Measurements from ENCODE around the gene KDM4C. TPM values are rescaled to one million over a fixed set of nuclear protein-coding genes. Genes with fewer than 3 reads are reported as not detected.

The KDM4C gene
- total and polyA plus RNA-seq, 2 of the 4 experiments (the other 2 are of a cell fraction) = 11.8 to 23.8 TPM

DNA sequence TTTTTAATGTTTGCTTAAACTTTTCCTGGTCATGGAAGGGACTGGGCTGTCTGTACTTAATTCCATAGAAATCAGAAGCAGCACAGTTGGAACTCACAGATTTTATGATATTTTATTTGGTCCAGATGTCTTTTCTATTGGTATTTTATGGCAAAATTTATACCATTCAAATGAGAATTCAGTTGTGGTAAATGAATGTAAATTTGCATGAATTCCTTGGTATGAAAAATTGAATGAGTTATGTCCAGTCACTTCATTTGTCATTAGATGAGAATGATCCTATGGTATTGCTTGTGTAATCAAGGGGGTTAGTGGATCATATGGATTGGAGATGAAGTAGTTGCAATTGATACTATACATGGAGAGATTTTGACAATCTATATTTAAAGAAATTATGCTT lies 188.0 kb downstream of the KDM4C start:
- H3K27ac ChIP-seq (ENCODE audit: insufficient read depth, low read length) = no peak overlapping the region
- dilution Hi-C loops (cut with HindIII; ENCODE audit: low sequenced_read_pairs, unreplicated experiment) (no loop called here), intact Hi-C loops (cut with micrococcal nuclease) (no loop called here), in situ Hi-C loops (cut with MboI; ENCODE audit: low sequenced_read_pairs) (no loop called here)
- H3K9me3 ChIP-seq (ENCODE audit: control insufficient read depth, insufficient read depth, low read length) = no peaks in the 10 kb centered on the region
- H4K8ac ChIP-seq (ENCODE audit: low read depth in 2 of 2, low read length in 2 of 2) = no peak overlapping the region; a peak in 1 of 4 replicates
- no TSS peak for BruUV-seq (replicated peaks)
- no peak for DNase-seq
- H3K9ac ChIP-seq (ENCODE audit: low read depth, low read length) = no peak overlapping the region
- no peak overlapping the region for H3K23ac ChIP-seq (ENCODE audit: low read depth, low read length)
- CTCF ChIA-PET = interaction anchor here (1.2 kb wide), 1 partner anchor 14 kb away, joined by 3 read pairs; no protein-coding TSS in a partner anchor
- H3K79me1 ChIP-seq (ENCODE audit: low read depth in 1 of 2, low read length in 2 of 2) = peaks cover 0 to 6% of the 10 kb centered on the region in 2 experiments; a peak in 1 of 4 replicates
- H3K14ac ChIP-seq (replicated peaks; ENCODE audit: low read depth, low read length) = no peak overlapping the region
- no peaks in the 10 kb centered on the region for H3K36me3 ChIP-seq (ENCODE audit: control insufficient read depth, insufficient read depth, low read length)
- H3K4me3 ChIP-seq (ENCODE audit: insufficient read depth, low read depth, low read length) = no peak overlapping the region
- no peak for ATAC-seq (ENCODE audit: low read depth)
- H3K27me3 ChIP-seq (ENCODE audit: control insufficient read depth, insufficient read depth, low read length) = no peaks in the 10 kb centered on the region
- no peak overlapping the region for H3K4me2 ChIP-seq (ENCODE audit: low read depth, low read length)
- H2BK20ac ChIP-seq (ENCODE audit: low read depth, low read length) = no peak overlapping the region
- no peak overlapping the region for H3K4ac ChIP-seq (ENCODE audit: low read depth, low read length)
- peaks cover 2% of the 10 kb centered on the region; the same call in 1 of the 2 replicates for H3K4me1 ChIP-seq (ENCODE audit: control insufficient read depth, insufficient read depth, low read length)
- H4K5ac ChIP-seq (ENCODE audit: low read depth, low read length) = no peak overlapping the region
- H4K20me1 ChIP-seq (ENCODE audit: insufficient read depth, low read length) = no peaks in the 10 kb centered on the region; the same call in 1 of the 2 replicates
- peaks cover 3% of the 10 kb centered on the region for H3K9me1 ChIP-seq (ENCODE audit: insufficient read depth, low read length)
- no peak overlapping the region for H2AK5ac ChIP-seq (ENCODE audit: low read depth, low read length)
- H2AFZ ChIP-seq (replicated peaks; ENCODE audit: low read length, poor library complexity) = no peak overlapping the region
- H4K91ac ChIP-seq (ENCODE audit: insufficient read depth, low read depth, low read length) = no peak overlapping the region
- H2AK9ac ChIP-seq (replicated peaks; ENCODE audit: low read depth, low read length, poor library complexity) = no peak overlapping the region
- POLR2A ChIA-PET (ENCODE audit: unreplicated experiment) = no interaction called here
- H2BK5ac ChIP-seq (ENCODE audit: low read depth, low read length, poor library complexity, severe bottlenecking) = no peak overlapping the region
- H2BK15ac ChIP-seq (ENCODE audit: low read depth, low read length) = no peak overlapping the region
- H3K56ac ChIP-seq (ENCODE audit: extremely low read depth, insufficient read depth, low read length) = no peak overlapping the region
- H3K18ac ChIP-seq (ENCODE audit: low read depth, low read length) = no peak overlapping the region
- no peak for TF ChIP-seq NFE2L2 (IDR thresholded peaks at IDR 0.05; ENCODE audit: low read depth, low read length)
- TF ChIP-seq RAD21 (IDR thresholded peaks at IDR 0.05; ENCODE audit: low read length) = no peak
- TF ChIP-seq, protein P1, sequence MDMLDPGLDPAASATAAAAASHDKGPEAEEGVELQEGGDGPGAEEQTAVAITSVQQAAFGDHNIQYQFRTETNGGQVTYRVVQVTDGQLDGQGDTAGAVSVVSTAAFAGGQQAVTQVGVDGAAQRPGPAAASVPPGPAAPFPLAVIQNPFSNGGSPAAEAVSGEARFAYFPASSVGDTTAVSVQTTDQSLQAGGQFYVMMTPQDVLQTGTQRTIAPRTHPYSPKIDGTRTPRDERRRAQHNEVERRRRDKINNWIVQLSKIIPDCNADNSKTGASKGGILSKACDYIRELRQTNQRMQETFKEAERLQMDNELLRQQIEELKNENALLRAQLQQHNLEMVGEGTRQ (IDR thresholded peaks at IDR 0.05; ENCODE audit: low read depth, low read length) = no peak
- no peak overlapping the region for H2BK120ac ChIP-seq (ENCODE audit: low read depth, low read length)
